ENCODE measurements around the gene AARSD1.
"Not testable (repeated sequence)": the region's sequence is repeated elsewhere in the genome, so short reads cannot be mapped to it uniquely, and the experiment has no call there.

Gene AARSD1

DNA sequence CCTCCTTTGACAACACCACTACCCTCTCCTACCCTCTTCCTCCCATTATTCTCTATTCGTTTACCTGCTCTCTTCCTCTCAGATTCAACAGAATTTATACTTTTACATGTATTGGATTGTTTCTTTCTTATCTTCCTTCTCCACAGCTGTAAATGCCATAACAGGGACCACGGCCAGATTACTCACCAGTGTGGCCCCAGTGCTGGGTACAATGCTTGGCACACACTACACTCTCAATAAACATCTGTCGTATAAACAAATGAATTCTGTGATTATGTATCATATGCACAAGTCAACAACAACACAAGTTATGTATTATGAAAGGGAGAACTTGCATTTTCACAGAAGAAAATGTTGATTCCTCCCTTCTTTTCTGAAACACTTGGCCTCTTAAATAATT lies 20.0 kb downstream of the AARSD1 start:
- ChIA-PET POLR2A (no interaction called here), CTCF (no interaction called here)
- DNase-seq (ENCODE audit: extremely low spot score): no peak
- TF ChIP-seq NFRKB (IDR thresholded peaks at IDR 0.05) (no peak), CTBP1 (IDR thresholded peaks at IDR 0.05; ENCODE audit: borderline replicate concordance) (no peak), HDGF (IDR thresholded peaks at IDR 0.05; ENCODE audit: borderline replicate concordance) (no peak), ZNF384 (IDR thresholded peaks at IDR 0.05) (no peak), ELF4 (IDR thresholded peaks at IDR 0.05) (no peak), BHLHE40 (IDR thresholded peaks at IDR 0.05; ENCODE audit: borderline replicate concordance) (no peak), FOXK2 (IDR thresholded peaks at IDR 0.05) (no peak), ARNT (IDR thresholded peaks at IDR 0.05) (no peak), LEF1 (IDR thresholded peaks at IDR 0.05; ENCODE audit: borderline replicate concordance) (no peak)
- TF ChIP-seq, protein P1, sequence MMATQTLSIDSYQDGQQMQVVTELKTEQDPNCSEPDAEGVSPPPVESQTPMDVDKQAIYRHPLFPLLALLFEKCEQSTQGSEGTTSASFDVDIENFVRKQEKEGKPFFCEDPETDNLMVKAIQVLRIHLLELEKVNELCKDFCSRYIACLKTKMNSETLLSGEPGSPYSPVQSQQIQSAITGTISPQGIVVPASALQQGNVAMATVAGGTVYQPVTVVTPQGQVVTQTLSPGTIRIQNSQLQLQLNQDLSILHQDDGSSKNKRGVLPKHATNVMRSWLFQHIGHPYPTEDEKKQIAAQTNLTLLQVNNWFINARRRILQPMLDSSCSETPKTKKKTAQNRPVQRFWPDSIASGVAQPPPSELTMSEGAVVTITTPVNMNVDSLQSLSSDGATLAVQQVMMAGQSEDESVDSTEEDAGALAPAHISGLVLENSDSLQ (IDR thresholded peaks at IDR 0.05): no peak

DNA sequence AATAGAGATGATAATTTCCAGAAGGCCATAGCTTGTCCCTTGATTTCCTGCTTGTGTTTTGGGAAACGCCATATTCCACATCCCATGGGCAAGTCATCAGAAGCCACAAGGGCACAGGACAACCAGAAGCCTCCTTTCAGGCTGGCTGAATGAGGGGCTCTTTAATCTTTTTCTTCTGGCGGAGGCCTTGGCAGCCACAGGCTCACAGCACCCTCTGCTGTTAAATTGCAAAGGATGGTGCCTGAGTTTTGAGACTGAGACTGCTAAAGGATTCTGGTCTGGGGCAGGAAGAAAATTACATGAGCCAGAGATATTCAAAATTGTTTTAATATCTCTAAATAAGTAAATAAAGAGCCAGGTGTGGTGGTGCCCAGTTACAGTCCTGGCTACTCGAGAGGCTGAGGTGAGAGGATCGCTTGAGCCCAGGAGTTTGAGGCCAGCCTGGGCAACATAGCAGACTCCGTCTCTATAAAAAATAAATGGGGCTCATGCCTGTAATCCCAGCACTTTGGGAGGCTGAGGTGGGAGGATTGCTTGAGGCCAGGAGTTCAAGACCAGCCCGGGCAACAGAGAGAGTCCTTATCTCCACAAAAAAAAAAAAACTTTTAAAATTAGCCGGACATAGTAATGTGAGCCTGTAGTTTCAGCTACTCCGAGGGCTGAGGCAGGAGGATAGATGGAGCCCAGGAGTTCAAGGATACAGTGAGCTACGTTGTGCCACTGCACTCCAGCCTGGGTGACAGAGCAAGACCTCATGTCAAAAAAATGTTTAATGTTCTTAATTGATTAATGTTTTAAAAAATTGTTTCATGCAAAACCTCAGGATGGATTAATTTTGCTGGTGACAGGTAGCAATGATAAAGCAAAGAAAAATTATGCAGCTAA lies 26.3 kb downstream of the AARSD1 start:
- DNase-seq (ENCODE audit: extremely low spot score): peak; percentile 73
- TF ChIP-seq SP1 (IDR thresholded peaks at IDR 0.05) (no peak), HDGF (IDR thresholded peaks at IDR 0.05; ENCODE audit: borderline replicate concordance) (no peak)
- ChIA-PET CTCF (interaction anchor here (0.6 to 1.6 kb wide), 10 partner anchors 50 to 359 kb away, joined by 3 to 6 read pairs (median 4); partner anchors contain the start of genes AOC2 and RPL27), POLR2A (interaction anchor here (0.6 to 1.0 kb wide), 3 partner anchors 10 to 431 kb away, joined by 3 to 5 read pairs (median 4); partner anchors contain the start of gene RPL27)

DNA sequence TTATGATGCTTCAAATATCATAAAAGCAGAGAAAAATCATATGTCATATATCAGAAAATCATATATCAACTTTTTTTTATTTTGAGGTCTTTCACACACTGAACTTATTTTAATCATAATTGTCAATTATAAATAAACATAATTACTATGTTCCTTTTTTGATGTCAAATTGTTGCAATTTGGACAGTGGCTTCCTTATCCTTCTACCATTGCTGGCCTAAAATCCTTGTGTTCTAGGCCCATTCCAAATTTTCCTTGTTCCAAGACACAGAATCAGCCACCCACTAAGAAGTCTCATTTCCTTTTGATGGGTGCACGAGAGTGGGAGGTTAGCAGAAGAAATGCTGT lies 34.8 kb downstream of the AARSD1 start:
- ChIA-PET POLR2A (interaction anchor here (1.2 to 1.7 kb wide), 5 partner anchors 10 to 156 kb away, joined by 4 to 10 read pairs (median 5); partner anchors contain the start of genes BECN1, PSME3, RPL27 and VPS25), CTCF (interaction anchor here (1.0 to 1.3 kb wide), 4 partner anchors 9 to 111 kb away, joined by 3 to 6 read pairs (median 4); no protein-coding TSS in a partner anchor)
- DNase-seq (ENCODE audit: extremely low spot score): no peak
- TF ChIP-seq FOXA1 (IDR thresholded peaks at IDR 0.05) (no peak), FOXM1 (IDR thresholded peaks at IDR 0.05; ENCODE audit: borderline replicate concordance) (no peak), ELF4 (IDR thresholded peaks at IDR 0.05) (no peak), CTBP1 (IDR thresholded peaks at IDR 0.05; ENCODE audit: borderline replicate concordance) (no peak), FOXK2 (IDR thresholded peaks at IDR 0.05) (no peak), HDGF (IDR thresholded peaks at IDR 0.05; ENCODE audit: borderline replicate concordance) (no peak)

DNA sequence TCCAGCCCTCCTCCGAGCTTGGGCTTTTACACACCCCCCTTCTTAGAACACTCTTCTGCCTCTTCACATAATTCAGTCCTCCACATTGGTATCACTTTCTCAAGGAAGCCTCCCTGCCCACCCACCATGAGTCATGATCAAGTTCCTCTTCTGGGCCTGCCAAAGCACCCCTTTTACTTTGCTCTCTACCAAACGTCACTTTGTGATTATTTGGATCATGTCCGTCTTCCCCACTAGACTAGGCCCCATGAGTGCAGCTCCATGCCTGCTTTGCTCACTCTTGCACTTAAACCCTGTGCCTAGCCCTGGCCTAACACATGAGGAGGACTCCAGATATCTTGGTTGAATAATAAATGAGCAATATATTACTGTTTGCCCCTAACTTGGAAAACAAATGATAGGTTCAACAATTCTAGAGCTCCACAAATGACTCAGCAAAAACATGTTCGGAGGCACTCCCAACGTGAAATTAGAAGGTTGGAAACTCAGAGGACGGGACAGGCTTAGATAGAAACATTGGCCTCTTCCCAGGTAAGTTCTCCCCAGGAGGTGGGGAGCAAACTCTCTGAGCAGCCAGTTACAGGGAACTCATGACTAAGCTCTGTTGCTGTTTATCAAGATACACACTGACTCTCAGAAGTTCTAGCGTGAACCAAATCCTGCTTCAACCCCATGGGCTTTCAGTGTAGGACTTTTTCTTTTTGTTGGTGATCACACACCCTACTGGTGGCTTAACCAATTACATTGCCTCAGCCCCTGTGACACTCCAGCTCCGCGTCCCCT lies 35.3 kb downstream of the AARSD1 start:
- TF ChIP-seq FOXM1 (IDR thresholded peaks at IDR 0.05; ENCODE audit: borderline replicate concordance): no peak
- no peak for TF ChIP-seq TARDBP (IDR thresholded peaks at IDR 0.05)
- TF ChIP-seq, protein P1 (IDR thresholded peaks at IDR 0.05): peak; percentile 4; the same call in 1 of the 2 replicates
- TF ChIP-seq CTBP1 (IDR thresholded peaks at IDR 0.05; ENCODE audit: borderline replicate concordance): no peak
- TF ChIP-seq SUZ12 (IDR thresholded peaks at IDR 0.05): no peak
- no peak for TF ChIP-seq LEF1 (IDR thresholded peaks at IDR 0.05; ENCODE audit: borderline replicate concordance)
- TF ChIP-seq L3MBTL2 (conservative IDR thresholded peaks at IDR 0.05): no peak
- DNase-seq (ENCODE audit: extremely low spot score): peak; percentile 65
- POLR2A ChIA-PET: interaction anchor here (0.6 to 1.7 kb wide), 7 partner anchors 9 to 439 kb away, joined by 3 to 10 read pairs (median 4); partner anchors contain the start of genes BECN1, PSME3, RPL27 and VPS25
- CTCF ChIA-PET: interaction anchor here (0.5 to 1.3 kb wide), 8 partner anchors 8 to 1082 kb away, joined by 3 to 6 read pairs (median 3); partner anchors contain the start of gene AOC2

DNA sequence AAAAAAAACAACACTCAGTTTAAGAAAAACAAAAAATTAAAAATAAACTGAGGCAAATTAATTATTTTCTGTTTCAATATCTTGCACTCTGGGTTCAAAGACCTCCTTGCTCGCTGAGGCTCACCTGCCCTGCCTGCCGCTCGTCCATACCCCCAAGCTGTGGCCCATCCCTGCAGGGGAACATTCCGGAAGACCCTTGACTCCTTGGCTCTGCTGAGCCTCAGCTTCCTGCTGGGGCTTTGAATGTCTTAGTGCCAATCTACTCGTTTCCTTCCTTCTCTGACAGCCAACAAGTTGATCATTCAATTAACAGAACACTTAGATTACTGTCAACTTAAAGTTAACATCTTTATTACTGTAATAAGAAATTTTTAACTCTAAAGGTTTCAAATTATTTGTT lies 39.4 kb downstream of the AARSD1 start:
- DNase-seq (ENCODE audit: extremely low spot score): no peak
- TF ChIP-seq L3MBTL2 (conservative IDR thresholded peaks at IDR 0.05) (no peak), FOXK2 (IDR thresholded peaks at IDR 0.05) (no peak), CTBP1 (IDR thresholded peaks at IDR 0.05; ENCODE audit: borderline replicate concordance) (no peak), LEF1 (IDR thresholded peaks at IDR 0.05; ENCODE audit: borderline replicate concordance) (no peak), ARNT (IDR thresholded peaks at IDR 0.05) (no peak), FOXA1 (IDR thresholded peaks at IDR 0.05) (no peak), SUZ12 (IDR thresholded peaks at IDR 0.05) (no peak), SP1 (IDR thresholded peaks at IDR 0.05) (no peak), FOXM1 (IDR thresholded peaks at IDR 0.05; ENCODE audit: borderline replicate concordance) (no peak), ZNF384 (IDR thresholded peaks at IDR 0.05) (no peak), TARDBP (IDR thresholded peaks at IDR 0.05) (no peak)
- TF ChIP-seq, protein P1 (IDR thresholded peaks at IDR 0.05): no peak
- ChIA-PET POLR2A (interaction anchor here (0.7 kb wide), 1 partner anchor 39 kb away, joined by 4 read pairs; no protein-coding TSS in a partner anchor), CTCF (no interaction called here)

DNA sequence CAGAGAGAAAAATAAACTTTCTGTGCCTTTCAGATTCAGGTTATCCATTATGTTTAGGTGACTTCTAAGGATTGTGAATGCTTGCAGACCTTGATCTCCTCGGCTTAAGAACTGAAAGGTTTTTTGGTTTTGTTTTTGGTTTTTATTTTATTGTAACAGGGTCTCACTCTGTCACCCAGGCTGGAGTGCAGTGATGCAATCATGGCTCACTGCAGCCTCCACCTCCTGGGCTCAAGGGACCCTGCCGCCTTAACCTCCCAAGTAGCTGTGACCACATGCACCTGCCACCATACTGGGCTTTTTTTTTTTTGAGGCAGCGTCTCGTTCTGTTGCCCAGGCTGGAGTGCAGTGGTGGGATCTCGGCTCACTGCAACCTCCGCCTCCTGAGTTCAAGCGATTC lies 40.8 kb downstream of the AARSD1 start:
- CTCF ChIA-PET; DNase-seq (ENCODE audit: extremely low spot score): not testable (repeated sequence)
- POLR2A ChIA-PET: interaction anchor here (0.9 to 1.9 kb wide), 2 partner anchors 29 to 100 kb away, joined by 3 to 6 read pairs; partner anchors contain the start of gene BECN1
